GM12891 (cell line): Measurements from ENCODE around the gene TRIM31.

Experiments
- DNase-seq: peaks from one replicate; pipeline ENCODE4 v3.0.0; 2011; ENCODE audit warnings: low spot score; ENCODE audit not compliant: insufficient read length
- FAIRE-seq: peaks from 2 replicates; lab custom pipeline; 2011; peaks lifted over from hg19 to GRCh38; lab: Jason Lieb, UNC
- PAX5 ChIP-seq: IDR thresholded peaks from 2 replicates; pipeline ENCODE4 v1.6.1; 2011; ENCODE audit warnings: low read length, moderate library complexity, mild to moderate bottlenecking; ENCODE audit not compliant: insufficient read depth, severe bottlenecking
- POLR2A ChIP-seq: IDR thresholded peaks from 2 replicates; pipeline ENCODE4 v1.6.1; 2011; ENCODE audit warnings: low read depth, low read length, control low read depth
- POLR2AphosphoS5 ChIP-seq: IDR thresholded peaks from 2 replicates; pipeline ENCODE4 v1.6.1; 2011; ENCODE audit warnings: low read depth, low read length, control low read depth
- POU2F2 ChIP-seq: IDR thresholded peaks from 2 replicates; pipeline ENCODE4 v1.6.1; 2011; ENCODE audit warnings: low read depth, mild to moderate bottlenecking, control low read depth, low read length, moderate library complexity
- SPI1 ChIP-seq: IDR thresholded peaks from 2 replicates; pipeline ENCODE4 v1.6.1; 2011; ENCODE audit warnings: low read depth, low read length, control low read depth
- TAF1 ChIP-seq: IDR thresholded peaks from 2 replicates; pipeline ENCODE4 v1.6.1; 2011; ENCODE audit warnings: low read depth, low read length, control low read depth

TRIM31 gene

GRCh38 chr6:30053682-30054081, 59.2 kb downstream of the TRIM31 start:
- DNase-seq, result no peak
- TF ChIP-seq POLR2AphosphoS5, result no peak
- TF ChIP-seq POU2F2, result no peak
- TF ChIP-seq PAX5, result no peak
- no peak for TF ChIP-seq TAF1
- no peak for TF ChIP-seq POLR2A
- no peak for TF ChIP-seq SPI1
- FAIRE-seq, result no peak
